K562 (cell line): ENCODE measurements around the gene ADAMTS15.

Source experiments
- ADNP ChIP-seq: fragments of 200-800 bp; sonication (Bioruptor generic); IDR thresholded peaks from 2 replicates; pipeline ENCODE4 v1.6.1; 2016; ENCODE audit warnings: missing genetic modification characterization, missing compliant biosample characterization
- CHD2 ChIP-seq: IDR thresholded peaks from 2 replicates; pipeline ENCODE4 v1.6.1; 2011; ENCODE audit warnings: low read depth, low read length
- CTCF ChIP-seq, 3 experiments: IDR thresholded peaks in 2 of 3; conservative IDR thresholded peaks in 1 of 3; 2 replicates each; pipeline ENCODE4 v1.5.1; 2011 to 2012; ENCODE audit warnings: low read length in 3 of 3, mild to moderate bottlenecking in 3 of 3, control low read depth in 2 of 3, improper control_type of control experiment in 1 of 3, inconsistent platforms in 1 of 3, low read depth in 1 of 3, mixed read lengths in 1 of 3, moderate library complexity in 1 of 3; ENCODE audit not compliant: insufficient read depth in 2 of 3
- EZH2 ChIP-seq: IDR thresholded peaks from 2 replicates; pipeline ENCODE4 v1.6.1; 2012; ENCODE audit warnings: low read depth, mild to moderate bottlenecking, inconsistent platforms, low read length, borderline replicate concordance
- FOXA3 ChIP-seq, 2 experiments: fragments of 450-650 bp in 1 of 2; sonication (generic) in 1 of 2; formaldehyde crosslinking; IDR thresholded peaks in 1 of 2; conservative IDR thresholded peaks in 1 of 2; 2 replicates each; pipeline versions ENCODE4 v1.4.0 to v1.8.0; 2020 to 2022; ENCODE audit warnings: mild to moderate bottlenecking in 2 of 2, missing genetic modification reagents in 1 of 2
- MED1 ChIP-seq: sonication (generic); formaldehyde crosslinking; IDR thresholded peaks from 2 replicates; pipeline ENCODE4 v1.8.1; 2023; ENCODE audit warnings: missing genetic modification reagents, borderline replicate concordance
- PCBP2 ChIP-seq: fragments of 200-400 bp; formaldehyde crosslinking; IDR thresholded peaks from 2 replicates; pipeline ENCODE4 v1.6.1; 2018; ENCODE audit warnings: low read length, low read depth, mild to moderate bottlenecking, moderate library complexity; ENCODE audit not compliant: poor library complexity, severe bottlenecking
- SMARCC2 ChIP-seq: fragments of 450-650 bp; IDR thresholded peaks from 2 replicates; pipeline ENCODE4 v1.6.1; 2017; ENCODE audit warnings: antibody characterized with exemption, moderate library complexity, mild to moderate bottlenecking, low read depth
- USF2 ChIP-seq: sonication (generic); formaldehyde crosslinking; IDR thresholded peaks from 2 replicates; pipeline ENCODE4 v1.5.0; 2020; ENCODE audit warnings: missing genetic modification reagents

DNA sequence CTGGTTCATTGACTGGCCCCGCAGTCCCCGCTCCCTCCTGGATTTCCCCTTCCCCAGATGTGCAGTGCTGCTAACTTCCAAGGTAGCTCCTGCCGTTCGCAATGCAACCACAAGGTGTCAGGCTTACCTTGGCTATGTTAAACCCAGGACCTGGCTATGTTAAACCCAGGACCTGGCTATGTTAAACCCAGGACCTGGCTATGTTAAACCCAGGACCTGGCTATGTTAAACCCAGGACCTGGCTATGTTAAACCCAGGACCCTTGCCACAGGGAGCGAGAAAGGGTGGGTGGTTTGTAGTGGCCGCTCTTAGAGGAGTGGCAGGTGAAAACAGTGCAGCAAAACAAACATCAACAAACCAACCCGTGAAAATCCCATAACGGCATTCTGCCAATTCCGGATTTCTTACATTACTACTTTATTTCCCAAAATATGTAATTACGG is 17.1 kb upstream of the ADAMTS15 start:
- no peak for TF ChIP-seq ADNP (tag)
- no peak for TF ChIP-seq EZH2
- no peak for TF ChIP-seq MED1 (CRISPR knock-in tag)
- no peak for TF ChIP-seq SMARCC2
- TF ChIP-seq PCBP2, result no peak
- TF ChIP-seq CTCF (IDR thresholded peaks at IDR 0.05 in 2 of 3, conservative IDR thresholded peaks at IDR 0.05 in 1 of 3; ENCODE audit: insufficient read depth in 2 of 3, low read depth in 1 of 3, low read length in 3 of 3), result peak; percentile 71 to 79 (median 77)
- no peak for TF ChIP-seq USF2 (CRISPR knock-in tag)
- TF ChIP-seq FOXA3 (CRISPR knock-in tag; conservative IDR thresholded peaks at IDR 0.05 in 1 of 2, IDR thresholded peaks at IDR 0.05 in 1 of 2), result no peak
- no peak for TF ChIP-seq CHD2
